Suprapubic skin (tissue), 4 donors: Measurements from ENCODE around the gene KYAT1. TPM values are rescaled to one million over a fixed set of nuclear protein-coding genes. Genes with fewer than 3 reads are reported as not detected.

Experiments
- DNase-seq, 2 donors: peaks; one replicate each; pipeline ENCODE4 v3.0.0-alpha.2; 2019; ENCODE audit warnings: low spot score in 2 of 2
- H3K27ac ChIP-seq: fragments of 200-600 bp; sonication (generic); one replicate; pipeline ENCODE4 v1.5.1; 2019
- H3K27me3 ChIP-seq: fragments of 200-600 bp; sonication (generic); one replicate; pipeline ENCODE4 v1.5.1; 2019
- H3K36me3 ChIP-seq: fragments of 200-600 bp; sonication (generic); one replicate; pipeline ENCODE4 v1.5.1; 2019
- H3K4me1 ChIP-seq: fragments of 200-600 bp; sonication (generic); one replicate; pipeline ENCODE4 v1.5.1; 2019
- H3K4me3 ChIP-seq: fragments of 200-600 bp; sonication (generic); one replicate; pipeline ENCODE4 v1.5.1; 2019; ENCODE audit warnings: mild to moderate bottlenecking
- H3K9me3 ChIP-seq: fragments of 200-600 bp; sonication (generic); one replicate; pipeline ENCODE4 v1.5.1; 2019
- EP300 ChIP-seq: sonication (generic); formaldehyde crosslinking; IDR thresholded peaks from one replicate; pipeline ENCODE4 v1.6.1; 2017; ENCODE audit warnings: antibody characterized with exemption
- POLR2A ChIP-seq, 2 donors: fragments of 450-650 bp; IDR thresholded peaks; one replicate each; pipeline ENCODE4 v1.6.1; 2017; ENCODE audit warnings: antibody characterized with exemption in 2 of 2, mild to moderate bottlenecking in 2 of 2, moderate library complexity in 2 of 2
- POLR2AphosphoS5 ChIP-seq, 3 donors: sonication (generic); formaldehyde crosslinking; IDR thresholded peaks; one replicate each; pipeline ENCODE4 v1.6.1; 2017; ENCODE audit warnings: antibody characterized with exemption in 3 of 3
- WGBS: methylation state at CpG from one replicate; pipeline ENCODE4 v1.1.5; 2018; 5-methylcytosine and 5-hydroxymethylcytosine counted together
- total RNA-seq, 4 donors: library from RNA; depleted of rRNA; stranded (reverse); fragments of >200 nt; gene quantifications; one replicate each; pipeline ENCODE4 v1.1.0, GENCODE V29; 2016
- TF ChIP-seq, protein P1 (sequence below), 2 donors: fragments of 200-600 bp in 1 of 2; fragments of 450-650 bp in 1 of 2; sonication (generic) in 1 of 2; IDR thresholded peaks; one replicate each; pipeline ENCODE4 v1.5.1; 2016 to 2019; ENCODE audit warnings: antibody characterized with exemption in 2 of 2, mild to moderate bottlenecking in 1 of 2, moderate library complexity in 1 of 2

The KYAT1 gene
- total RNA-seq, 4 donors from 2014 or later = 10.6 to 17.1 (median 14.6) TPM

DNA sequence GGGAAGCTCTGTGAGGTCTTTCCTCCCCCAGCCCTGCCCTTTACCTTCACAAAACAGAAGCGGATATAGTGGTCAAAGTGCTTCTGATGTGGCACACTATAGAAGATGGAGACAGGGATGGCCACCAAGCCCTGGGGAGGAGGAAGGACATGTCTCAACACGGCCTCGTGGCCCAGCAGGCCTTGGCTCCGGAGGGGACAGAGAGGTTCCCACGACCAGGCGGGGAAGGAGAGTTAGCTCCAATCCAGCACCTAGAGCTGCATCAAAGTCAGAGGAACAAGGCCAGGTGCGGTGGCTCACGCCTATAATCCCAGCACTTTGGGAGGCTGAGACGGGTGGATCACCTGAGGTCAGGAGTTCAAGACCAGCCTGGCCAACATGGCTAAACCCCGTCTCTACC is 48.1 kb downstream of the KYAT1 start:
- peaks cover 13% of the 10 kb centered on the region for H3K4me1 ChIP-seq
- H3K9me3 ChIP-seq = no peaks in the 10 kb centered on the region
- DNase-seq = no peak
- TF ChIP-seq POLR2A (IDR thresholded peaks at IDR 0.05) (no peak), POLR2AphosphoS5 (IDR thresholded peaks at IDR 0.05) (no peak), EP300 (no peak)
- TF ChIP-seq, protein P1, sequence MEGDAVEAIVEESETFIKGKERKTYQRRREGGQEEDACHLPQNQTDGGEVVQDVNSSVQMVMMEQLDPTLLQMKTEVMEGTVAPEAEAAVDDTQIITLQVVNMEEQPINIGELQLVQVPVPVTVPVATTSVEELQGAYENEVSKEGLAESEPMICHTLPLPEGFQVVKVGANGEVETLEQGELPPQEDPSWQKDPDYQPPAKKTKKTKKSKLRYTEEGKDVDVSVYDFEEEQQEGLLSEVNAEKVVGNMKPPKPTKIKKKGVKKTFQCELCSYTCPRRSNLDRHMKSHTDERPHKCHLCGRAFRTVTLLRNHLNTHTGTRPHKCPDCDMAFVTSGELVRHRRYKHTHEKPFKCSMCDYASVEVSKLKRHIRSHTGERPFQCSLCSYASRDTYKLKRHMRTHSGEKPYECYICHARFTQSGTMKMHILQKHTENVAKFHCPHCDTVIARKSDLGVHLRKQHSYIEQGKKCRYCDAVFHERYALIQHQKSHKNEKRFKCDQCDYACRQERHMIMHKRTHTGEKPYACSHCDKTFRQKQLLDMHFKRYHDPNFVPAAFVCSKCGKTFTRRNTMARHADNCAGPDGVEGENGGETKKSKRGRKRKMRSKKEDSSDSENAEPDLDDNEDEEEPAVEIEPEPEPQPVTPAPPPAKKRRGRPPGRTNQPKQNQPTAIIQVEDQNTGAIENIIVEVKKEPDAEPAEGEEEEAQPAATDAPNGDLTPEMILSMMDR (IDR thresholded peaks at IDR 0.05) = no peak
- no peak overlapping the region for H3K4me3 ChIP-seq
- no peak overlapping the region for H3K27ac ChIP-seq
- peaks cover 24% of the 10 kb centered on the region for H3K36me3 ChIP-seq
- 91% methylated on average over 10 of the region's 10 CpGs for WGBS
- H3K27me3 ChIP-seq = no peaks in the 10 kb centered on the region

DNA sequence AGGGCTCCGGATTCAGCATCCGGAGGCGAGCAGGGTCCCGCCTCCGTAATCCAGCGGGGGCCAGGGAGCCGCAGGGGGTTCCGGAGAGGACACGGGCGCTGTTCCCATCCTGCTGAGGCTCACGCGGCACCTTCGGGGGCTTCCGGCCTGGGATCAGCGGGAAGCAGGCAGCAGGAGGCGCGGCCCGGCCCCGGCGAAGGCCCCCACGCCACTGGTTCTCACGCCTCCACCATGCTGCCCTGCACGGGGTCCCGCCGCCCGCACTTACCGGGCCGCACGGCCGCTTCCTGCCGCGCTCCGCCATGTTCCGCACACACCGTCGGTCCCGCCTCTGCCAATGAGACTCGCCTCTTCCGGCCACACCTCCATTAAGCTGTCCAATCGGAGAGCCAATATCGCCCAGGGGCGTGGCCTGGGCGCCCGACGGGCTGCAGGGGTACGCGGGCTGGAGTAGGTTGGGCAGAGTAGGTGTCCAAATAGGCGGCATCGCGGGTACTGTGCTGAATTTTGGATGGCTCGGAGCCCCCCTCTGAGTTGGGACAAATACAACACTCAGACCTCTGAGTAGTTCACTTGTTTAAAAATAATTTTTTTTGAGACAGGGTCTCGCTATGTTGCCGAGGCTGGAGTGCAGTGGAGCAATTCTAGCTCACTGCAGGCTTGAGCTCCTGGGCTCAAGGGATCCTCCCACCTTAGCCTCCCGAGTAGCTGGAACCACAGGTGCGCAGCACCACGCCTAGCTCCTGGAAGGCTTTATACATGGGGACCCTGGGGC is 52.1 kb downstream of the KYAT1 start, which contains the start of gene SPOUT1:
SPOUT1 (minus strand) TSS at position 318 of the 775 bp plus-strand sequence; CDS start at position 304, 14 bp downstream.
- peaks cover 30% of the 10 kb centered on the region for H3K36me3 ChIP-seq
- peaks cover 18% of the 10 kb centered on the region for H3K4me1 ChIP-seq
- H3K4me3 ChIP-seq = peak within 1 kb of the TSS; percentile 98
- H3K27me3 ChIP-seq = no peaks in the 10 kb centered on the region
- H3K9me3 ChIP-seq = no peaks in the 10 kb centered on the region
- peak; percentile 95 to 97 for DNase-seq
- WGBS = 0% methylated on average over 21 of the region's 56 CpGs
- peak within 1 kb of the TSS; percentile 78 for H3K27ac ChIP-seq
- TF ChIP-seq POLR2AphosphoS5 (IDR thresholded peaks at IDR 0.05) (peak; percentile 21 to 48 (median 26)), EP300 (no peak), POLR2A (IDR thresholded peaks at IDR 0.05) (peak in 1 of 2 donors; percentile 34)
- TF ChIP-seq, protein P1 (IDR thresholded peaks at IDR 0.05) = no peak

DNA sequence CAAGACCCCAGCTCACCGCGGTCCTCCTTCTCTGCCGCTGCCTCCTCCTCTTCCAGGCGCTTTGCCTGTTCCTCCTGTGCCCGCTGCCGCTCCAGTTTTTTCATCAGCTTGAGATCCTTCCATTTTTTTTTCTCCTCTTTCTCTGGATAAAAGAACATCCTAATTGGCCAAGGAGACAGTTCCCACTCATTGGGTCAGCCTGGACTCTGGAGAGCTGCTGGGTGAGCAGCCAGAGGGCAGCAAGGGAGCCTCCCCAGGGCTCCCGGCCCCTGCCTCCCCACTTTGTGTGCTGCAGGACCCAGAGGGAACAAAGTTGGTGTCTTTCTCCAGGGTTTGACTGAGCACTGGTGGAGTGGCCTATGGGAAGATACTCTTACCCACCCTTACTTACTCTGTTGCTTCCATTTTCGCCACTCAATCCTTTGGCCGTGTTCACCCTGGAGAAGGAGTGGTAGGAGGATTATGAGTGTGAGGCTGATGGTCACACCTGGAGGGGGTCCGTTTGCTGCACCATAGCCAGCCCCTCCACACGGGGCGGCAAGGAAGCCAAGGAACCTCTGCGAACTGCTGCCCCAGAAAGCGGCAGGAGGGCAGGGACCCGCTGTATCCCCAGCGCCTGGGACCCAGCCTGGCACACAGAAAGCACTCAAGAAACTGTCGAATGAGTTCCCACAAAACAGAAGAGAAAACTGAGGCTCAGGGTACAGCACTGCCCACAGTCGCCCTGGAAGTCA is 52.9 kb downstream of the KYAT1 start:
- no peaks in the 10 kb centered on the region for H3K27me3 ChIP-seq
- DNase-seq = no peak
- WGBS = 55% methylated on average over 10 of the region's 18 CpGs

DNA sequence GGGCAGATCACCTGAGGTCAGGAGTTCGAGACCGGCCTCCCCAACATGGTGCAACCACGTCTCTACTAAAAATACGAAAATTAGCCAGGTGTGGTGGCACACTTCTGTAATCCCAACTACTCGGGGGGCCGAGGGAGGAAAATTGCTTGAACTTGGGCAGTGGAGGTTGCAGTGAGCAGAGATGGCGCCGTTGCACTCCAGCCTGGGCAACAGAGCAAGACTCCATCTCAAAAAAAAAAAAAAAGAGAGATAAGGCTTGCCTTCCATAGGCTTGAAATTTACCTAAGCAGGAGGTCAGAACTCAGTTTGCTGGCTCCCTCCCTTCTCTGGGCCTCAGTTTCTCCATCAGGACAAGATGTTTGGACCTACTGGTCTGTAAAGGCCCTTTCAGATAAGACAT is 53.5 kb downstream of the KYAT1 start:
- WGBS = 89% methylated on average over 8 of the region's 8 CpGs
- Histone ChIP-seq H3K27ac (no peak overlapping the region), H3K4me3 (peak overlapping the region; percentile 98), H3K9me3 (no peaks in the 10 kb centered on the region), H3K36me3 (peaks cover 44% of the 10 kb centered on the region), H3K4me1 (peaks cover 18% of the 10 kb centered on the region), H3K27me3 (no peaks in the 10 kb centered on the region)
- DNase-seq = no peak
- TF ChIP-seq, protein P1 (IDR thresholded peaks at IDR 0.05) = no peak
- TF ChIP-seq POLR2A (IDR thresholded peaks at IDR 0.05) (no peak), EP300 (no peak), POLR2AphosphoS5 (IDR thresholded peaks at IDR 0.05) (no peak)

More for the DNA sequence above, 52.9 kb downstream of the KYAT1 start:
- Histone ChIP-seq H3K36me3 (peaks cover 38% of the 10 kb centered on the region), H3K4me1 (peaks cover 18% of the 10 kb centered on the region), H3K27ac (peak overlapping the region; percentile 78), H3K4me3 (peak overlapping the region; percentile 98), H3K9me3 (no peaks in the 10 kb centered on the region)
- TF ChIP-seq POLR2A (IDR thresholded peaks at IDR 0.05) (no peak), POLR2AphosphoS5 (IDR thresholded peaks at IDR 0.05) (no peak), EP300 (no peak)
- TF ChIP-seq, protein P1 (IDR thresholded peaks at IDR 0.05) = no peak
